IPS-20b (cell line): ENCODE data around the gene PAIP1.
"Not testable (repeated sequence)": the region's sequence is repeated elsewhere in the genome, so short reads cannot be mapped to it uniquely, and the experiment has no call there.

Source experiments
- H3K27ac ChIP-seq: one replicate; pipeline ENCODE4 v1.5.1; 2013; ENCODE audit warnings: low read length
- H3K27me3 ChIP-seq: 2 replicates; pipeline ENCODE4 v1.6.1; 2013; ENCODE audit warnings: mild to moderate bottlenecking, low read length, inconsistent platforms; ENCODE audit not compliant: insufficient read depth
- H3K36me3 ChIP-seq: 2 replicates; pipeline ENCODE4 v1.6.1; 2013; ENCODE audit warnings: low read depth, mild to moderate bottlenecking, inconsistent platforms, low read length, moderate library complexity; ENCODE audit not compliant: insufficient read depth
- H3K4me1 ChIP-seq: 2 replicates; pipeline ENCODE4 v1.6.1; 2013; ENCODE audit warnings: mild to moderate bottlenecking, control low read depth, inconsistent platforms, low read length, moderate library complexity; ENCODE audit not compliant: insufficient read depth
- H3K4me3 ChIP-seq: 2 replicates; pipeline ENCODE4 v1.5.1; 2013; ENCODE audit warnings: mild to moderate bottlenecking, low read length, inconsistent platforms
- H3K9ac ChIP-seq: 2 replicates; pipeline ENCODE4 v1.6.1; 2013; ENCODE audit warnings: low read depth, mild to moderate bottlenecking, inconsistent platforms, low read length, moderate library complexity
- H3K9me3 ChIP-seq: 2 replicates; pipeline ENCODE4 v1.6.1; 2013; ENCODE audit warnings: mild to moderate bottlenecking, low read depth, low read length, inconsistent platforms; ENCODE audit not compliant: insufficient read depth

The PAIP1 gene

GRCh38 chr5:43589310-43589709 is 32.4 kb upstream of the PAIP1 start:
- Histone ChIP-seq H3K9ac (no peak overlapping the region), H3K27ac (no peak overlapping the region), H3K9me3 (peaks cover 7% of the 10 kb centered on the region; the same call in 1 of the 2 replicates), H3K4me1 (peaks cover 9% of the 10 kb centered on the region), H3K4me3 (no peak overlapping the region), H3K27me3 (no peaks in the 10 kb centered on the region), H3K36me3 (no peaks in the 10 kb centered on the region)

GRCh38 chr5:43588842-43589241 is 32.0 kb upstream of the PAIP1 start:
- Histone ChIP-seq H3K27ac (no peak overlapping the region), H3K4me1 (peaks cover 9% of the 10 kb centered on the region), H3K9me3 (peaks cover 10% of the 10 kb centered on the region; the same call in 1 of the 2 replicates), H3K9ac (no peak overlapping the region), H3K27me3 (no peaks in the 10 kb centered on the region), H3K36me3 (no peaks in the 10 kb centered on the region), H3K4me3 (no peak overlapping the region)

- Histone ChIP-seq H3K4me3 (no peak overlapping the region), H3K9me3 (peaks cover 10% of the 10 kb centered on the region; the same call in 1 of the 2 replicates), H3K36me3 (no peaks in the 10 kb centered on the region), H3K4me1 (no peaks in the 10 kb centered on the region), H3K27me3 (no peaks in the 10 kb centered on the region), H3K9ac (no peak overlapping the region), H3K27ac (no peak overlapping the region)
Measured at GRCh38 chr5:43584166-43584699, 27.4 kb upstream of the PAIP1 start.

GRCh38 chr5:43583724-43584123 is 26.8 kb upstream of the PAIP1 start:
- no peak overlapping the region for H3K27ac ChIP-seq
- no peak overlapping the region for H3K9ac ChIP-seq
- no peak overlapping the region for H3K4me3 ChIP-seq
- H3K9me3 ChIP-seq, result peaks cover 10% of the 10 kb centered on the region; the same call in 1 of the 2 replicates
- no peaks in the 10 kb centered on the region for H3K27me3 ChIP-seq
- H3K36me3 ChIP-seq, result no peaks in the 10 kb centered on the region
- H3K4me1 ChIP-seq, result no peaks in the 10 kb centered on the region

- Histone ChIP-seq H3K4me3 (no peak overlapping the region), H3K27me3 (no peaks in the 10 kb centered on the region), H3K9ac (no peak overlapping the region), H3K4me1 (no peaks in the 10 kb centered on the region), H3K9me3 (peaks cover 10% of the 10 kb centered on the region; the same call in 1 of the 2 replicates), H3K27ac (no peak overlapping the region), H3K36me3 (no peaks in the 10 kb centered on the region)
Measured at GRCh38 chr5:43582082-43583005, 25.5 kb upstream of the PAIP1 start.

- Histone ChIP-seq H3K36me3 (no peaks in the 10 kb centered on the region), H3K9ac (no peak overlapping the region), H3K9me3 (peaks cover 10% of the 10 kb centered on the region; the same call in 1 of the 2 replicates), H3K4me3 (no peak overlapping the region), H3K27ac (no peak overlapping the region), H3K27me3 (no peaks in the 10 kb centered on the region), H3K4me1 (no peaks in the 10 kb centered on the region)
Measured at GRCh38 chr5:43581398-43581797, 24.5 kb upstream of the PAIP1 start.

- H3K36me3 ChIP-seq, H3K4me1 ChIP-seq, H3K9me3 ChIP-seq, H3K27me3 ChIP-seq, H3K9ac ChIP-seq, H3K4me3 ChIP-seq, H3K27ac ChIP-seq: not testable (repeated sequence)
Measured at GRCh38 chr5:43580402-43581210, 23.7 kb upstream of the PAIP1 start.

- H3K4me1 ChIP-seq, result no peaks in the 10 kb centered on the region
- H3K9me3 ChIP-seq, result no peaks in the 10 kb centered on the region
- no peaks in the 10 kb centered on the region for H3K36me3 ChIP-seq
- no peak overlapping the region for H3K27ac ChIP-seq
- H3K27me3 ChIP-seq, result no peaks in the 10 kb centered on the region
- no peak overlapping the region for H3K9ac ChIP-seq
- H3K4me3 ChIP-seq, result no peak overlapping the region
Measured at GRCh38 chr5:43573058-43573457, 16.2 kb upstream of the PAIP1 start.

GRCh38 chr5:43572357-43572756 is 15.5 kb upstream of the PAIP1 start:
- Histone ChIP-seq H3K4me3 (no peak overlapping the region), H3K27ac (no peak overlapping the region), H3K9ac (no peak overlapping the region), H3K36me3 (no peaks in the 10 kb centered on the region), H3K9me3 (no peaks in the 10 kb centered on the region), H3K27me3 (no peaks in the 10 kb centered on the region), H3K4me1 (no peaks in the 10 kb centered on the region)

GRCh38 chr5:43571237-43571636 is 14.4 kb upstream of the PAIP1 start:
- Histone ChIP-seq H3K27ac (no peak overlapping the region), H3K9me3 (no peaks in the 10 kb centered on the region), H3K9ac (no peak overlapping the region)

GRCh38 chr5:43570450-43571158 is 13.7 kb upstream of the PAIP1 start:
- Histone ChIP-seq H3K4me1 (no peaks in the 10 kb centered on the region), H3K36me3 (no peaks in the 10 kb centered on the region), H3K9ac (no peak overlapping the region), H3K4me3 (no peak overlapping the region), H3K27ac (no peak overlapping the region), H3K27me3 (no peaks in the 10 kb centered on the region), H3K9me3 (no peaks in the 10 kb centered on the region)

More at GRCh38 chr5:43571237-43571636, 14.4 kb upstream of the PAIP1 start:
- Histone ChIP-seq H3K36me3 (no peaks in the 10 kb centered on the region), H3K27me3 (no peaks in the 10 kb centered on the region), H3K4me1 (no peaks in the 10 kb centered on the region), H3K4me3 (no peak overlapping the region)
